ENCODE data around the gene SEZ6L. TPM values are rescaled to one million over a fixed set of nuclear protein-coding genes. Genes with fewer than 3 reads are reported as not detected.

The SEZ6L gene
- total RNA-seq, 1 experiment from 2014 or later = not detected

DNA sequence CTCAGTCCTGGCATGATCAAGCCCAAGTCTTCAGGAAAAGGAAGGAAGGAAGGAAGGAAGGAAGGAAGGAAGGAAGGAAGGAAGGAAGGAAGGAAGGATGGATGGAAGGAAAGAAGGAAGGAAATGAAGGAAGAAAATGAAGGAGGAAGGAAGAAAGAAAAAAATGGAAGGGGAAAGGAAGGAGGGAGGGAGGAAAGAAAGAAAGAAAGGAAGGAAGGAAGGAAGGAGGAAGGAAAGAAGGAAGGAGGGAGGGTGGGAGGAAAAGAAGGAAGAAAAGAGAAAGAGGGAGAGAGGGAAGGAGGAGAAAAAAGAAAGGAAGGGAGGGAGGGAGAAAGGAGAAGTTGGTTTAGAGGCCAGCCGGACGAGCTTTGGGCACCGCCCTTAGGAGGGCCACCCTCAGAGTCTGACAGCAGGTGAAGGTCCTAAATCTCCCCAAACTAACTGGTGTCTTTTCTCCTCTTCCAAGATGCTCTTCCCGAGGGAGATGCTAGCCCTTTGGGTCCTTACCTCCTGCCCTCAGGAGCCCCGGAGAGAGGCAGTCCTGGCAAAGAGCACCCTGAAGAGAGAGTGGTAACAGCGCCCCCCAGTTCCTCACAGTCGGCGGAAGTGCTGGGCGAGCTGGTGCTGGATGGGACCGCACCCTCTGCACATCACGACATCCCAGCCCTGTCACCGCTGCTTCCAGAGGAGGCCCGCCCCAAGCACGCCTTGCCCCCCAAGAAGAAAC lies 122.8 kb downstream of the SEZ6L start:
- no peak for DNase-seq (ENCODE audit: low read depth)

DNA sequence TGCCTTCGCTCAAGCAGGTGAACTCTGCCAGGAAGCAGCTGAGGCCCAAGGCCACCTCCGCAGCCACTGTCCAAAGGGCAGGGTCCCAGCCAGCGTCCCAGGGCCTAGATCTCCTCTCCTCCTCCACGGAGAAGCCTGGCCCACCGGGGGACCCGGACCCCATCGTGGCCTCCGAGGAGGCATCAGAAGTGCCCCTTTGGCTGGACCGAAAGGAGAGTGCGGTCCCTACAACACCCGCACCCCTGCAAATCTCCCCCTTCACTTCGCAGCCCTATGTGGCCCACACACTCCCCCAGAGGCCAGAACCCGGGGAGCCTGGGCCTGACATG lies 123.4 kb downstream of the SEZ6L start:
- no peak for DNase-seq (ENCODE audit: low read depth)

DNA sequence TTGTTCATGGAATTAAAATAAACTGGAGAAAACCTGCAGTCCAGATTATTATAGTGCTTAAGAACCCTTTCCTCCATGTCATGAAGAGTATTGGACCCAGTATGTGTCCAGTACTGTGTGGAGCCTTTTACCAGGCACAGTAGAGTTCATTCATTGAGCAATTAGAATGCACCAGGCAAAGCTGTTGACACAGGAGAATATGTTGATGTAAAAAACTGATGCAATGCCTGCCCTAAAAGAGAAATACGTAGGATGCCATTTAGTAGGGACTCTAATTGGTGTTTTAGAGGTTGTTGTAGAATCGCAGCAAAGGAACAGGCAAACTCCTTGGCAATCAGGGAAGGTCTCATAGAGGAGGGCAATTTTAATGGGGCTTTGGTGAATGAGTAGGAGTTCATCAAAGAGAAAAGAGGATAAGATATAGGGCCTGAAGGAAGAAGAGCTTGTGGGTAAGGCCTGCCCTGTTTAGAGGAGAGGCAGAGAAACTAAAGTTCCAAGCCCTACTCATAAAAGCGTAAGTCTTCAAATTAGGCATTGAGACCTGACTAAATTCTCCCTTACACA lies 126.4 kb downstream of the SEZ6L start:
- DNase-seq (ENCODE audit: low read depth) = no peak

DNA sequence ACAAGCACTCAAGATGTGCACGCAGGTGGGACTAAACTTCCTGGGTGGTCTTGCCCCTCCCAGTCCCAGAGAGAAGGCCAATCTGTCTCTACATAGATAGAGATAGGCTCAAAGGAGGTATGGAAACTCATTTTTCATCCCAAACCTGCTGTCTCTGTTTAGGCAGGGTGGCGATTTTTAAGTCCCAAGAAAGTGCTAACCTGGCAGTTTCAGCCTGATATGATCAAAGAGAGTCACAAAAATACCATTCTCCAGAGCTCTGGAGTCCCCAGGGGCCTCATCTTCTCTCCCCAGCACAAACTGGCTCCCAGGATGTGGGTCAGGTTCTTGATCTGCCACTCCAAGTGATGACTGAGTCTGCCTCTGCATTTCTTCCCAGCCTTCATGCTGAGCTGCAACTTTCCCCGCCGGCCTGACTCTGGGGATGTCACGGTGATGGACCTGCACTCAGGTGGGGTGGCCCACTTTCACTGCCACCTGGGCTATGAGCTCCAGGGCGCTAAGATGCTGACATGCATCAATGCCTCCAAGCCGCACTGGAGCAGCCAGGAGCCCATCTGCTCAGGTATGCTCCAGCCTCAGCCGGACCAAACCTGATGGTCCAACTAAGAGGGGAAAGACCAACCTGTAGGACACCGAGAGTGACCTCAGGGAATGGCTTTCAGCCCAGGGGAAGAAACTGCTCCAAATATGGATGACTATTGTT lies 129.5 kb downstream of the SEZ6L start:
- DNase-seq (ENCODE audit: low read depth) = no peak

DNA sequence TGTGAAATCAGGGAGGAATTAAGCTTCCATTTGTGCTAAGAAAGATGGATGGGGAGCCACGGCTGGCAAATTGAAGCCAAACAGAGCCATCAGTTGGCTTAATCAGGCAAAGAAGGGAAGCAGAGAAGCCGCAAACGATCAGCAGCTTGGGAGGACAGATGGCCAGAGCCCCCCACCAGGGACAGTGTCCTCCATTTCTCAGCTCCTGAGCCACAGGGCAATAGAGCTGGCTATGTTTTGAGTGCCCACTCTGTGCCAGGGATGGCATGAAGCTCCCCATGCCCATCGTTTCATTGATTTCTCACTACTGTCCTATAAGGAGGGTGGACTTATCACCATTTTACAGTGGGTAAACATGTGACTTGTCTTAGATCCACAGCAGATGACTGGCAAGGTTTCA lies 133.5 kb downstream of the SEZ6L start:
- DNase-seq (ENCODE audit: low read depth) = no peak

DNA sequence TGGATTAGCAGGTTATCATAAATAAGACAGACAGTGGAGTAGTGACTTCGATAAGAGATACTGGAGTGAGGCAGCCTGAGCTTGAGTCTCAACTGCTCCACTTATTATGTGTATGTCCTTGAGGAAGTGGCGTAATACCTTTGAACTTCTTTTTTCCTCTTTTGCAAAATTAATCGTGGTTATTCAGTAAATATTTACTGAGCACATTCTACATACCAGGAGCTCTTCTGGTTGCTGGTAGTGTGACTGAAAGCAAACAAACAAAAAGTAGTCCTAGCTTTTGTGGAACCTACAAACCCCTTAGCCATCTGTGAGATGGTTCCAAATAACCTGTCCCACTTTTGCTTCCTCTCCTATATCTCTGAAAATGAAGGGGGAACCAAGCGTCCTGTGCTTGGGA lies 134.2 kb downstream of the SEZ6L start:
- DNase-seq (ENCODE audit: low read depth) = no peak

DNA sequence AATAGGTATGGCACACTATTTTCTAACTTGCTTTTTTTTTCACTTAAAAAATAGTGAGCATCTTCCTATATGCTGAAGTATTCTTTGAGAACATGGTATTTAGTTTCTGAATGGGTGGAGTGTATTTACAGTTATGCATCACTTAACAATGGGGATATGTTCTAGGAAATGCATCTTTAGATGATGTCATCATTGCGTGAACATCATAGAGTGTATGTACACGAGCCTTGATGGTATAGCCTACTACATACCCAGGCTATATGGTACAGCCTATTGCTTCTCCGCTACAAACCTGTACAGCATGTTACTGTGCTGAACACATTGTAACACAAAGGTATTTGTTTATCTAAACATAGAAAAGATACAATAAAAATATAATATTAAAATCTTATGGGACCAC lies 135.5 kb downstream of the SEZ6L start:
- no peak for DNase-seq (ENCODE audit: low read depth)

DNA sequence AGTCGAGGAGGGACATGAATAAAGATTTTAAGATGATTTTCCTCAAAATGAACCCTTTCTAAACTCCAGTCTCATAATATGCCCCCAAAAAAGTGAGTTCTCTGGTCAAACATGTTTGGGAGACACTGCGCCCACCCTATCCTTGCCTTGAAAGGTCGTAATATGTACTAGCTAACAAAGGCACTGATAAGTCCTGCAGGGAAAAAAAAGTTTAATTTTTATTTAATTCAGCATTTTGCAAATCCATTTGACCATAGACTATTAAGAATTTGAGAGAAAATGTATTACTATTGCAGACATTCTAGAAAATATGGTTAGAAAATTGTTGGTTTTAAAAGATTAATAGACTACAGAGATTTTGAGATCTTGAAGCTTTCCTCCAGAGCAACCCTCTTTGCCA lies 139.2 kb downstream of the SEZ6L start:
- no peak for DNase-seq (ENCODE audit: low read depth)

DNA sequence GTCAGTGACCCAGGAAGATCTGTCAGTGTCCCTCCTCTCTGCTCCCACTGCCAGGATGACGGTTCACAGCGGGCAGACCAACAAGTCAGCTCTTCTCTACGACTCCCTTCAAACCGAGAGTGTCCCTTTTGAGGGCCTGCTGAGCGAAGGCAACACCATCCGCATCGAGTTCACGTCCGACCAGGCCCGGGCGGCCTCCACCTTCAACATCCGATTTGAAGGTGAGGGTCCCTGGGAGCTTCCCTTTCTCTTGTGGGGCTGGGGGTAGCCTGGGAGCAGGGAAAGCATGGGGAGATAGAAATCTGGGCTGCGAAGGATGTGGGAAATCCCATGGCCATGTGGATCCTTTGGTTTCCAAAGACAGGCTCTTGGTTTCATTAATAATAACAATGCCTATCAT lies 141.4 kb downstream of the SEZ6L start:
- DNase-seq (ENCODE audit: low read depth) = no peak

DNA sequence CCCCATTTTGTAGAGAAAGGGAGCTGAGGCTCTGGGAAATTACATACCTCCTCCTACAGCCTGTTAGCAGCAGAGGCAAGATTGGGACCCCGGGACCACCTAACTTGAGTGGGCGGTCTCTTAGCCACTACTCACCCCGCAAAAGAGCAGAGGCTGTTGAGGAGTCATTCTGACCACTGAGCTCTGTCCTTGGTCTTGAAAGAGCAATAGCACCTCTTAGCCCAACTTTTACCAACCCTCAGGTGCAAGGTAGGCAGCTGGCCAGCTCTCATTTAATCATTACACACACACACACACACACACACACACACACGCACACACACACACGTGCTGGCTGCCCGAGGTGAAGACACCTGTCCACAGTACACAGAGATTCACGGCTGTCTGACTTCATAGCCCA lies 144.0 kb downstream of the SEZ6L start:
- no peak for DNase-seq (ENCODE audit: low read depth)

DNA sequence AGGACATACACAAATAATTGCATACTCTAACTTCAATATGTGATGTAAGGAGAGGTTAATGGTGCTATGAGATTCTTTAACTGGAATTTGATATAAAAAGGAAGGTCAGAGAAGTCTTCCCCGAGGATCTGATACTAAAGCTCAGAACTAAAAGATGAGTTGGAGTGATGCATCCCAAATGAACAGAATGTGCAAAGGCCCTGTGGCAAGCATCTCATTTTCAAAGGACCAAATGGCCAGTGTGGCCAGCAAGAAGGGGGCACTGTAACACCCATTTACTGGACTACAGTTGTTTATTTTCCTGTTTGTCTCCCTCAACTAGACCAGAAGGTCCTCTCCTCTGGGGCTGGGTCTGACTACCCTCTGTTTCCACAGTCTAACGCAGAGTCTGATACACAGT lies 144.9 kb downstream of the SEZ6L start:
- DNase-seq (ENCODE audit: low read depth) = no peak

DNA sequence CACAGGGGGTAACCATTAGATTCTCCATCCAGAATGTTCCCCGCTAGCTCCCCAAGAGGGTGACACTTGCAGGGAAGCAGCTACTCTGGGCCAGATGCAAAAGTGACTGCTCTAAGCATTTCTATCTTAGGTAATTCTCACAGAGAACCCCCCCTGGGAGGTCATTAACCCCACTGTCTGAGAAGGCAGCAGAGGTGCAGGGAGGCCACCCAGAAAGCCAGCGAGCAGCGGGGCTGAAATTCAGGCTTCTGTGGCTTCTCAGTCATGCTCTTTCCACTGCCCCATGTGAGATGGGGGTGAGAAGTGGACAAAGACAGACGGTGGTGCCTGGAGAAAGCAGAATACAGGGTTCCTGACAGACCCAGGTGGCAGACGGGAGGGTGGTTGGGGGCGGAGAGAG lies 145.4 kb downstream of the SEZ6L start:
- no peak for DNase-seq (ENCODE audit: low read depth)

DNA sequence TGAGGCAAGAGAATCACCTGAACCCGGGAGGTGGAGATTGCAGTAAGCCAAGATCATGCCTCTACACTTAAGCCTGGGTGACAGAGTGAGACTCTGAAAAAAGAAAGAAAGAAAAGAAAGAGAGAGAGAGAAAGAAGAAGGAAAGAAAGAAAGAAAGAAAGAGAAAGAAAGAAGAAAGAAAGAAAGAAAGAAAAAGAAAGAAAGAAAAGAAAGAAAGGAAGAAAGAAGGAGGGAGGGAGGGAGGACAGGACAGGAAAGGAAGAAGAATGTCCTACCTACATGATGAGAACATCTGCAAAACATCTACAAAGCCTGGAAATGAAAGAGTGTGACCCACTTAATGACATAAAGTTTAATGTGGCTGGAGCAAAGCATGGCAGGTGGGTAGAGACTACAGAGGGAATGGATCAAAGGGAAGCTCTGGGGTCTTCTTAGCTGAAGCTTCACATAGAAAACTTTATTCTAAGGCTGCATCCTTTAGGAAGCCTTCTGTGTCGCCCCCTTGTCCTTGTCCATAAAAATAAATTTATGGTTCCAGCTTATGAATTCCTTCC lies 147.5 kb downstream of the SEZ6L start:
- DNase-seq (ENCODE audit: low read depth) = no peak

DNA sequence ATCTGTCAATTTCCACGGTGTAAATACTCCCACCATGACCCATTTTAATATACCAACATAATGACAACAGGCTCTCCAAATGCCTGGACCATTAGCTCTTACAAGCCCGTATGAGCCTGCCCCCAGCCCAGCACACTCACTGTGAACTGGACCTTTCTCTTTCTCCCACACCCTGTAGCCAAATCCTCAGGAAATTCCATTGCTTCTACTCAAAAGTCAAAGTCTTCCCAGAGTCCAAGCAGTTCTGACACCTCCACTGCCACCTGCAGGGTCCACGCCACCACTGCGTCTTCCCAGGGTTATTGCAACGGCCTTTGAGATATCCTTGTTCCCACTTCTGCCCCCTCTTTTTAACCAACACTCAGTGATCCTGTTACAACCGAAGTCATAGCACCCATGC lies 149.7 kb downstream of the SEZ6L start:
- peak; percentile 69 for DNase-seq (ENCODE audit: low read depth)

DNA sequence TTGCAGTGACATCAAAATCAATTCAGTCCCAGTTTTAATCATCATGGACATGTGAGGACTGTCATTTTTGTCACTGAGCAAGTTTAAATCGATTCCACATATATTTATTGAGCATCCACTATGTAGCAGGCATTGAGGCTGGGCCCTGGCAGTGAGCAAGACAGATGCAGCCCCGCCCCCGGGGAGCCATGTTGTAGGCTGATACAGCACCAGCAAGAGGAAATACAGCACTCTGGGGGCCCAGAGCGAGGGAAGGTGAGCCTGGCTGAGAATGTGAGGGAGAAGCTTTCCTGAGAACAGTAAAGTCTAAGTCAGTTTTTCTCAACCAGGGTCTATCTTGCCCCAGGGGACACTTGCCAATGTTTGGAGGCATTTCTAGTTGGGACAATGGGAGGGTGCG lies 151.2 kb downstream of the SEZ6L start:
- DNase-seq (ENCODE audit: low read depth) = no peak

DNA sequence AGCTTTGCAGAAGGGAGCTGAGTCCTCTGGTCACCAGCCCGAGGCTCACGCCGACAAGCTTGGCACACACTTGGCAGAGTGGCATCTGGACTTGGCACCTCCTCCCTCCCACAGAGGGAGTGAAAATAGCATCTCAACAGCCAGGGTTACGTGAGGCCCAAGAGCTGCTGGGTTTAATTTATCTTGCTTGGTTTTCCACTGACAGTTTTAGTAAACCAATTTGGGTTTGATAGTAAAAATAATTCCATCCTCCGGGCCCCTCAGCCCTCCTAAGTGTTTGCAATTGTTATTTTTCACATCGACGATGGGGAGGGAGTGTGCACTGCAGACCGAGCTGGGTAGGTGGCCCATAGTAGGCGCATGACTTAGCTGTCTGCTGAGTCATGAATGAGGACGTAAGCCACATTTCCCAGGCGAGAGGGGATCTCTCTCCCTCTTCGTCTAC lies 152.2 kb downstream of the SEZ6L start:
- DNase-seq (ENCODE audit: low read depth) = peak; percentile 51

DNA sequence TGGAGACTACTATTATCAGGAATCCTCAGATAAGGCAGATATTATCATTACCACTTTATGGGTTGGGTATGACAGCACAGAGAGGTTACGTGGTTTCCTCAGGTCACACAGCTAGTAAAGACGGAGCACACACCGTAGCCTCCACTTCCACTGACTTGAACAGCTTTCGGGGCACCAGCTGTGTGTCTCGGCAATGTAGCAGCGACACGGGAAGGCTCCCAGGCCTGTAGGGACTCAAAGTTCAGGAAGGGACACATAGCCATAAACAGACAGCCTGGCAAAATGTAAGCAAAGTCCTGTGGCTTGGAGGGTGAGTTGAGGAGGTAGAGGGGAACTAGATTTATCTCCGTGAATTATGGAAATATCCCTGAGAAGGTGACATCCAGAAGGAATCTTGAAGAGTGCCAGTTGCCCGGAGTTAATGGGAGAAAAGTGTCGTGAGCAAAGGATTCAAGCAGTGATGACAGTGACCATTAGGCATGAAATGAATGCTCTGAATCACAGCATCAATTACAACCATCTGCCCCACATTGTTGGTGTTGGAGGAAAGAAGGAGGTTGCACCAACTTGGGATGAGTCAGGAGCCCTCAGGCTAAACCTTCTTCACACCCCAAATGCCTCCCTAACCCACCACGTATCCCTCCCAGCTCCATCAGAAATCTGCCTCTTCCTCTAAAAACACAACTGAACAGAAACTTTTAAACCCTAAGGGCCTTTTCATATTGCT lies 153.1 kb downstream of the SEZ6L start:
- peak; percentile 81 for DNase-seq (ENCODE audit: low read depth)

DNA sequence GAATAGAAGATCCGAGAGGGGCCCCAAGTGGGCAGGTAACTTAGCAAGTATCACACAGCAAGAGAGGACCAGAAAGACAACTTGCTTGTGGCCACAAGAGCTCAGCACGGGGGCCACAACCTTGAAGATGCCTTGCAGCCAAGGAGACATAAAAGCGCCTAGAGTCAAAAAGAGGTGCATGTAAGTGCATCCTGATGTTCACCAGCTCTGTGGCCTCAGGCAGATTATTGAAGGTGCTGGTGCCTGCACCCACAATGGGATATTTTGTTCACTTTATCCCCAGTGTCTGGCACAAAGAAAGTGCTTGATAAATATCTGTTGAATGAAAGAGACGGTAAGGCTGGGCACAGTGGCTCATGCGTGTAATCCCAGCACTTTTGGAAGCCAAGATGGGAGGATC lies 153.8 kb downstream of the SEZ6L start:
- DNase-seq (ENCODE audit: low read depth) = no peak

DNA sequence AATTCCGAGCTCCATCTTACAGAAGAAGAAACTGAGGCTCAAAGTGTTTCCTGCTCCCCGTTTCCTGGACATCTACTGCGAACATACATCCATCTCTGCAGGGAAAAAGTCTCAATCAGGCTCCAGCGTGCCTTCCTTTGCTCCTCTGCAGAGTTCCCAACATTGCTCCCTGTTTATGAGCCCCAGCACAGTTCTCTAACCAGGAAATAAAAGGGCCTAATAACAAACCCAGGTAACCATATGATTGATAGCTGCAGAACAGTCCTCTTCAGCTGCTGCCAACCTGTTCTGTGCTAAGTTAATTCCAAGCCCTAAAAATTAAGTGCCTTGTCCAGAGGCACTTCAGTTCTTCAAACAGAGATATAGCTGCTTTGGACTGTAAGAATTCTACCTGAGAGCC lies 154.9 kb downstream of the SEZ6L start:
- no peak for DNase-seq (ENCODE audit: low read depth)

DNA sequence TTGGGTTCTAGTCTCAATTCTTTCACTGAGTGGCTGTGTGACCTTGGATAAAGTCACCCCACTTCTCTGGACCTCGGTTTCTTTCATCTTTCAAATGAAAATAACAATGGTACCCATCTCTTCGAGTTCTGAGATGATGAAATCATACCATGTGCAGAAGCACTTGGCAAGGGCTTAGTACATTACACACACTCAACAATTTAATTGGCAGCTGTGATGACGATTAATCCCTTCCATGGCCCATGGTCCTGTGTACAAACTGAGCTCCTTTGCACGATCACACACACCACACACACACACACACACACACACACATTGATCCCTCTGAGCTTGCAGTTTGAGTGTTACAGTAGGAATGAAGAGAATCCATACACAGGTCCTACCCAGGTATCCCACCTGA lies 156.4 kb downstream of the SEZ6L start:
- DNase-seq (ENCODE audit: low read depth) = no peak

DNA sequence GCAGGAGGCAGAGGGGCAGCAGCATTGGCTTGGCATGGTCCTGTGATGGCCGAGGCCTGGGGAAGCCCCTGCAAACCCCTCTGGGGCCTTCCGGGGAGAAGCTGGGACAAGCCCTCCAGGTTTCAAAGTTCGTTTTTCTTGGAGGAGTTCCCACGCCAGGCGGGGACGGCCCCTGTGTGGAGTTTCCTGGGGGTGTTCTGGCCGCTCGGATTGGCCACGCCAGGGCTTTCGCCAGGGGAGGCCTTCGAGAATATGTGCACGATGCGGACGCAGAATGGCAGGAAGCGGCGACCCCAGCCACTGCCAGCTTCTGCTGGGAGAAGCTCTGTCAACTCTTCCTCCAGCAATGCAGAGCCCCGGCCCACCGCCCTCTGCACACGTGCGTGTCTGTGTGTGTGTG lies 157.5 kb downstream of the SEZ6L start:
- no peak for DNase-seq (ENCODE audit: low read depth)

DNA sequence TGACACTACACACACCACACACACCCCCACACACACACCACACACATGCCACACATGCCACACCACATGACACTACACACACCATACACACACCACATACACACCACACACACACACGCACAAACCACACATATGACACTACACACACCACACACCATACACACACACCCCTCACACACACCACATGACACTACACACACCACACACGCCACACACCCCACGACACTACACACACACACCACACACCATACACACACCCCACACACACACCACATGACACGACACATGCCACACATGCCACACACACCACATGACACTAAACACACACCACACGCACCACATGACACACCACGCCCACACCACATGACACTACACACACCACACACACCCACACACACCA lies 158.0 kb downstream of the SEZ6L start:
- DNase-seq (ENCODE audit: low read depth) = no peak
